ENCODE measurements around the gene NGDN.

DNA sequence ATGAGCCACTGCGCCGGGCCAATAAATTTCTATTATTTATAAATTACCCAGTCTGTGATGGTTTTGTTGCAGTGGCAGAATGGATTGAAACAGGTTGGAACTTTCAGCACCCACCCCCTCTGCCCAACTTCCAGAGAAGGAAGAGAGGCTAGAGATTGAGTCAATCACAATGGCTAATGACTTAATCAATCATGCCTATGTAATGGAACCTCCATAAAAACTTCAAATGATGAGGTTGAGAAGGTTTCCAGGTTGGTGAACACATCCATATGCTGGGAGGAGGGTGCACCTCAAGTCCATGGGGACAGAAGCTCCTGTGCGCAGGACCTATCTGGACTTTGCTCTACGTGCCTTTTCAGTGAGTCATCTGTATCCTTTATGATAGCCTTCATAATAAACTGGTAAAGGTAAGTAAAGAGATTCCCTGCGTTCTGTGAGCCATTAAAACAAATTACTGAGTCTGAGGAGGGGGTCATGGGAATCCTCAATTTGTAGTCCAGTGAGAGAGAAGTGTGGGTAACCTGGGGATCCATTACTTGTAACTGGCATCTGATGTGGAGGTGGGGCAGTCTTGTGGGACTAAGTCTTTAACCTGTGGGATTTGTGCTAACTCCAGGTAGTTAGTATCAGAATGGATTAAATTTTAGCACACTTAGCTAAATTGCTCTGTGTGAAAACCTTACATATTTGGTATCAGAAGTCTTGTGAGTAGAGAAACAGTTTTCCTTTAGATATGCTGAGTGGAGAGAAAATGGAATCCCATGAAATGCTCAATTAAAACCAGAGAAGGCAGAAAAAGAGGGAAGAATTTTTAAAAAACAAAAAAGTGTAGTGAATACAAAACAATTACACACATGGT is 11.7 kb upstream of the NGDN start:
- TF ChIP-seq POLR2A (IDR thresholded peaks at IDR 0.05; ENCODE audit: low read length) (no peak), GATA1 (IDR thresholded peaks at IDR 0.05; ENCODE audit: low read depth, low read length) (no peak)
